ENCODE data around the gene FBXO44. TPM values are rescaled to one million over a fixed set of nuclear protein-coding genes. Genes with fewer than 3 reads are reported as not detected.

FBXO44 gene
- total and polyA plus RNA-seq, 10 of the 15 experiments (the other 5 are each of a cell fraction or from before 2014, with no cell fraction given), result 0.77 to 22.4 (median 8.2) TPM

DNA sequence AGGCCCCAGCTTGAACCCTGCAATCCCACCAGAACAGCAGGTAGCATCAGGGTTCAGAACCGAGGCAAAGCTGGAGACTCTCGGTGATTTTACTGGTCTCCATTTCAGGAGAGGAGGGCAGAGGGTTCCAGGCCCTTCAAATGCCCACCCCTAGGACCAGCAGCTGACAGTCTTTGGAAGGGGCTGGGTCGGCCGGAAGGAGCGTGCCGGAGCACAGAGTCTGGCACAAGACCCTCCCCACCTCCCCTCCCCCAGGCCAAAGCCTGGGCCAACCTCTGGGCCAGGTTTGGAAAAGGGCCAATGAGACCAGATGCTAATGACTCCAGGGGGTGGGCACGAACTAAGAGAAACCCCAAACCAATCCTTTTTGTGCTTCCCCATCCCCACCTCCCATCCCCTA lies 7.3 kb upstream of the FBXO44 start (continued):
- TF ChIP-seq, protein P1, sequence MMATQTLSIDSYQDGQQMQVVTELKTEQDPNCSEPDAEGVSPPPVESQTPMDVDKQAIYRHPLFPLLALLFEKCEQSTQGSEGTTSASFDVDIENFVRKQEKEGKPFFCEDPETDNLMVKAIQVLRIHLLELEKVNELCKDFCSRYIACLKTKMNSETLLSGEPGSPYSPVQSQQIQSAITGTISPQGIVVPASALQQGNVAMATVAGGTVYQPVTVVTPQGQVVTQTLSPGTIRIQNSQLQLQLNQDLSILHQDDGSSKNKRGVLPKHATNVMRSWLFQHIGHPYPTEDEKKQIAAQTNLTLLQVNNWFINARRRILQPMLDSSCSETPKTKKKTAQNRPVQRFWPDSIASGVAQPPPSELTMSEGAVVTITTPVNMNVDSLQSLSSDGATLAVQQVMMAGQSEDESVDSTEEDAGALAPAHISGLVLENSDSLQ (IDR thresholded peaks at IDR 0.05), result no peak

DNA sequence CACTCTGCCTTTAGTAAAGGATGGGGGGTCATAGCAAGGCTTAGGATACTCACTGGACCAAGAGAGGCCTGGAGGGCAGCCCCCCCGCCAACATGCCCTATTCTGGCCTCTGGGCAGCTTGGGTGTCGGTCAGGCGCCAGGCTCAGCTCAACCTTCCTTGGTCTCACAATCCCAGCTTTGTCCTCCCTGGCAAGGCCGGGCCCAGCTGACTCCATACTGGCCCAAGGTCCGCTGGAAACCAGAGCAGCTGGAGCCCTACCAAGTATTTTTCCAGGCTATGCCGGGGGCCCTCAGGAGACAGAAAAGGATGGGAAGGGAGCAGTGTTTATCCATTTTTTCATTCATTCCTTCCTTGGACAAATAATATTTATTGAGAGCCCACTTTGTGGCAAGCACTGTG lies 6.6 kb upstream of the FBXO44 start:
- no peak for ATAC-seq

More for the DNA sequence above, 6.6 kb upstream of the FBXO44 start:
- RAD21 ChIA-PET (ENCODE audit: unreplicated experiment), result interaction anchor here (0.9 to 2.8 kb wide), 2 partner anchors 72 to 611 kb away, joined by 3 to 25 read pairs; no protein-coding TSS in a partner anchor
- in situ Hi-C loops (cut with MboI) (no loop called here), intact Hi-C loops (cut with micrococcal nuclease; ENCODE audit: unreplicated experiment) (no loop called here)
- Histone ChIP-seq H3K36me3 (ENCODE audit: control insufficient read depth in 2 of 2, insufficient read depth in 2 of 2, low read length in 1 of 2) (no peaks in the 10 kb centered on the region), H3K4me2 (ENCODE audit: control insufficient read depth, insufficient read depth) (no peak overlapping the region), H3K79me2 (ENCODE audit: control insufficient read depth, insufficient read depth, low read length) (no peaks in the 10 kb centered on the region), H3K27me3 (replicated peaks in 1 of 2; ENCODE audit: control insufficient read depth in 2 of 2, insufficient read depth in 2 of 2, low read length in 1 of 2) (no peaks in the 10 kb centered on the region; a peak in 2 of 4 replicates), H3K27ac (ENCODE audit: control insufficient read depth, insufficient read depth) (no peak overlapping the region), H2AFZ (ENCODE audit: control insufficient read depth, low read depth, low read length) (no peak overlapping the region), H3K9me3 (replicated peaks; ENCODE audit: control insufficient read depth, insufficient read depth, low read length) (no peaks in the 10 kb centered on the region), H3K4me1 (ENCODE audit: control insufficient read depth, insufficient read depth, low read length) (no peaks in the 10 kb centered on the region), H3K9ac (ENCODE audit: control insufficient read depth, insufficient read depth, low read length) (no peak overlapping the region), H3K4me3 (no peak overlapping the region), H4K20me1 (ENCODE audit: control insufficient read depth, insufficient read depth) (no peaks in the 10 kb centered on the region)
- no peak for TF ChIP-seq HCFC1 (IDR thresholded peaks at IDR 0.05; ENCODE audit: low read length)
- TF ChIP-seq, protein P2, sequence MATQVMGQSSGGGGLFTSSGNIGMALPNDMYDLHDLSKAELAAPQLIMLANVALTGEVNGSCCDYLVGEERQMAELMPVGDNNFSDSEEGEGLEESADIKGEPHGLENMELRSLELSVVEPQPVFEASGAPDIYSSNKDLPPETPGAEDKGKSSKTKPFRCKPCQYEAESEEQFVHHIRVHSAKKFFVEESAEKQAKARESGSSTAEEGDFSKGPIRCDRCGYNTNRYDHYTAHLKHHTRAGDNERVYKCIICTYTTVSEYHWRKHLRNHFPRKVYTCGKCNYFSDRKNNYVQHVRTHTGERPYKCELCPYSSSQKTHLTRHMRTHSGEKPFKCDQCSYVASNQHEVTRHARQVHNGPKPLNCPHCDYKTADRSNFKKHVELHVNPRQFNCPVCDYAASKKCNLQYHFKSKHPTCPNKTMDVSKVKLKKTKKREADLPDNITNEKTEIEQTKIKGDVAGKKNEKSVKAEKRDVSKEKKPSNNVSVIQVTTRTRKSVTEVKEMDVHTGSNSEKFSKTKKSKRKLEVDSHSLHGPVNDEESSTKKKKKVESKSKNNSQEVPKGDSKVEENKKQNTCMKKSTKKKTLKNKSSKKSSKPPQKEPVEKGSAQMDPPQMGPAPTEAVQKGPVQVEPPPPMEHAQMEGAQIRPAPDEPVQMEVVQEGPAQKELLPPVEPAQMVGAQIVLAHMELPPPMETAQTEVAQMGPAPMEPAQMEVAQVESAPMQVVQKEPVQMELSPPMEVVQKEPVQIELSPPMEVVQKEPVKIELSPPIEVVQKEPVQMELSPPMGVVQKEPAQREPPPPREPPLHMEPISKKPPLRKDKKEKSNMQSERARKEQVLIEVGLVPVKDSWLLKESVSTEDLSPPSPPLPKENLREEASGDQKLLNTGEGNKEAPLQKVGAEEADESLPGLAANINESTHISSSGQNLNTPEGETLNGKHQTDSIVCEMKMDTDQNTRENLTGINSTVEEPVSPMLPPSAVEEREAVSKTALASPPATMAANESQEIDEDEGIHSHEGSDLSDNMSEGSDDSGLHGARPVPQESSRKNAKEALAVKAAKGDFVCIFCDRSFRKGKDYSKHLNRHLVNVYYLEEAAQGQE (IDR thresholded peaks at IDR 0.05; ENCODE audit: low read depth, low read length), result no peak
- TF ChIP-seq MYC (IDR thresholded peaks at IDR 0.05; ENCODE audit: insufficient read depth, insufficient read length, insufficient replicate concordance, low read length, severe bottlenecking), result no peak
- no peak for TF ChIP-seq CHD4 (IDR thresholded peaks at IDR 0.05)
- TF ChIP-seq, protein P3, sequence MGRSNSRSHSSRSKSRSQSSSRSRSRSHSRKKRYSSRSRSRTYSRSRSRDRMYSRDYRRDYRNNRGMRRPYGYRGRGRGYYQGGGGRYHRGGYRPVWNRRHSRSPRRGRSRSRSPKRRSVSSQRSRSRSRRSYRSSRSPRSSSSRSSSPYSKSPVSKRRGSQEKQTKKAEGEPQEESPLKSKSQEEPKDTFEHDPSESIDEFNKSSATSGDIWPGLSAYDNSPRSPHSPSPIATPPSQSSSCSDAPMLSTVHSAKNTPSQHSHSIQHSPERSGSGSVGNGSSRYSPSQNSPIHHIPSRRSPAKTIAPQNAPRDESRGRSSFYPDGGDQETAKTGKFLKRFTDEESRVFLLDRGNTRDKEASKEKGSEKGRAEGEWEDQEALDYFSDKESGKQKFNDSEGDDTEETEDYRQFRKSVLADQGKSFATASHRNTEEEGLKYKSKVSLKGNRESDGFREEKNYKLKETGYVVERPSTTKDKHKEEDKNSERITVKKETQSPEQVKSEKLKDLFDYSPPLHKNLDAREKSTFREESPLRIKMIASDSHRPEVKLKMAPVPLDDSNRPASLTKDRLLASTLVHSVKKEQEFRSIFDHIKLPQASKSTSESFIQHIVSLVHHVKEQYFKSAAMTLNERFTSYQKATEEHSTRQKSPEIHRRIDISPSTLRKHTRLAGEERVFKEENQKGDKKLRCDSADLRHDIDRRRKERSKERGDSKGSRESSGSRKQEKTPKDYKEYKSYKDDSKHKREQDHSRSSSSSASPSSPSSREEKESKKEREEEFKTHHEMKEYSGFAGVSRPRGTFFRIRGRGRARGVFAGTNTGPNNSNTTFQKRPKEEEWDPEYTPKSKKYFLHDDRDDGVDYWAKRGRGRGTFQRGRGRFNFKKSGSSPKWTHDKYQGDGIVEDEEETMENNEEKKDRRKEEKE (IDR thresholded peaks at IDR 0.05), result no peak
- SMC1A ChIA-PET (ENCODE audit: uncharacterized antibody, unreplicated experiment), result no interaction called here
- CTCF ChIA-PET, result interaction anchor here (1.2 to 1.9 kb wide), 2 partner anchors 59 to 610 kb away, joined by 3 to 14 read pairs; no protein-coding TSS in a partner anchor
- POLR2A ChIA-PET, result no interaction called here
- FAIRE-seq (no peak), DNase-seq (ENCODE audit: low read depth, low spot score) (no peak)
- WGBS (ENCODE audit: insufficient coverage, insufficient replicate concordance, low lambda C conversion rate, missing lambda C conversion rate), result 58% methylated on average over 6 of the region's 6 CpGs
- no TSS peak for BruUV-seq (replicated peaks)

All from GM12878 (cell line).